Head of caudate nucleus (tissue), 42 donors: ENCODE measurements around the gene PTPN18.

Experiments
- DNase-seq, 42 donors: peaks; one replicate each; pipeline versions ENCODE4 v3.0.0 to v3.0.0-alpha.2; 2020 to 2021; ENCODE audit warnings: mixed read lengths in 7 of 42
- intact Hi-C: fragments of 100-400 bp; cut with DNase I; formaldehyde crosslinking; loops from one replicate; pipeline ENCODE4 v1.15.0; 2022

The PTPN18 gene

DNA sequence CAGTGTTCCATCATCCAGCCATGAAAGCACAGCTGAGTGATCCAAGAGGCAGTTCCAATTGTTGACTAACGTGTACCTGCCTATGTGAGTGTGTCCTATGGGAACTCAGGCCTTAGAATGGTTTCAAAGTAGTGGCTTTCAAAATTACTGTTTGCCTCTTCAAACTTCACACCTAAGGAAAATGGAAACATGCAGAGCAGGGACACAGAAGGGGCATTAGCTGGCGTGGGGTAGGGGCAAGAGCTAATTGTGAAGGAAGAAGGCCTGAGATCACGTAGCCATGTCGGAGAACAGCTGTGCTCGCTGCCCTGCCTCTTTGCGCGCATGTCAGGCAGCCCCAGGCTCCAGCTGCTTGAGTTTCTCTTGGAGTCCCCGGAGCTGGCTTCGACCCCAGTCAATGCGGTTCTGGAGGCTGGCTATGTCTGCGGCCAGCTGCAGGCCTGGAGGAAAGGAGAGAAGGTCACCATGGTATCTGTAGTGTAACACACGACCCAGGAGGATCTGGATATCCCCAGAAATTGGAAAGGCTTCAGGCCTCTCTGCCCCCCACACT lies 17.0 kb upstream of the PTPN18 start:
- DNase-seq: no peak
- intact Hi-C loops: loop anchor here (5.0 kb wide), 1 partner anchor 402 kb away; no protein-coding TSS in a partner anchor

DNA sequence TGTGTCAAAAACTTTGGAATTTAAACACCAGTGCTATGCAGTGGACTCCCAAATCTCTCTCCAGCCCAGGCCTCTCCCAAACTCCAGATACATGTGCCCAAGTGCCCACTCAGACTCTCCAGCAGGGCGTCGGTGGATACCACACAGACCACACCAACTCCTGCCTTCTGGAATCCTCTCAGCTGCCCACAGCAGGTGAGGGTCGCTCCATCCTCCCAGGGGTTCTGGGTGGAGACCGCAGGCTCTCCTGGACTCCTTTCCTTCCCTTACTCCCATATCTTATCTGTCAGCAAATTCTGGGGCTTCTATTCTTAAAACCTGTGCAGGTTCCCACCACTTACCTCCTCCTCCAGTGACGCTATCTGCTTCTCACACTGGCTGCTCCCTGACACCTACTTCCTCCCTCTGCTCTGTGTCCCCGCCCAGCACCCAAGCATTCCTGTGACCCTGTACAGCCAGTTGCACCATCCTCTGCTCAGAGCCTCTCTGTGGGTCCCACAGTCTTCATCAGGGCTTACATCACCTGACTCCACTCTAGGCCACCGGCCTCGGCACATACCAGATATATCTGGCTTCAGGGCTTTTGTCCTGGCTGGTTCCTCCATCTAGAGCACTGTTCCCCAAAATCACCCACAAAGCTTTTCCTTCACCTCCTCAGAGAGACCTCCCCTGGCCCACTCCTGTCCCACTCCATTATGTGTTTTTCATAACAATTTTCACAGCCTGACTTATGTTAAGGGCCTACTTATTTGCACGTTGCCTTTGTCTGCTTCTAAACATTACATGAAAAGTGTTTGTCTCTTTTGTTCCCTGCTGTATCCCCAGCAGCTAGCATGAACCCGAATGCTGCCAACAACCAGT lies 15.7 kb upstream of the PTPN18 start:
- no peak for DNase-seq
- intact Hi-C loops: loop anchor here (5.0 kb wide), 2 partner anchors 158 to 403 kb away; partner anchors contain the start of genes MZT2B and SMPD4

DNA sequence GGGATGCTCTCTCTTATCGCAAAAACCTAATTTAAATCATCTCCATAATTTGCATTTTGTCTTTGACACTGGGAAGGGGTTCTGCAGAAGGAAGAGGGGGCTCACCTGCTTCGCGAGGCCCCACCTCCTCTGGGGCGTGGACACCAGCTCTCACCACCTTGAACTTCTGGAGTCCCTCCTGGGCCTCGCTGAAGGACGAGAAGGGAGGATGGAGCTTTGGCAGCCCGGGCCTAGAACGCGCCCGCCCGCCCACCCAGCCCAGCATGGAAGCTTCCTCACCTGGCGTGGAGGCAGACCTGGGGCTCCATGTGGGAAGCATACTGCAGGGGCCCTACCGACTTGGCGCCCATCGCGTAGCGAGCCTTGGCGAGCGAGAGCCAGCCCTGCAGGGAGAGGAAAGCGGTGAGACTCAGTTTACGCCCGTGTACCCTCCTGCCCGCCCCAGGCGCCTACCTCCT lies 14.3 kb upstream of the PTPN18 start:
- intact Hi-C loops: loop anchor here (5.0 kb wide), 1 partner anchor 159 kb away; the partner anchor contains the start of genes MZT2B and SMPD4
- peak in 1 of 42 donors; percentile 31 for DNase-seq

DNA sequence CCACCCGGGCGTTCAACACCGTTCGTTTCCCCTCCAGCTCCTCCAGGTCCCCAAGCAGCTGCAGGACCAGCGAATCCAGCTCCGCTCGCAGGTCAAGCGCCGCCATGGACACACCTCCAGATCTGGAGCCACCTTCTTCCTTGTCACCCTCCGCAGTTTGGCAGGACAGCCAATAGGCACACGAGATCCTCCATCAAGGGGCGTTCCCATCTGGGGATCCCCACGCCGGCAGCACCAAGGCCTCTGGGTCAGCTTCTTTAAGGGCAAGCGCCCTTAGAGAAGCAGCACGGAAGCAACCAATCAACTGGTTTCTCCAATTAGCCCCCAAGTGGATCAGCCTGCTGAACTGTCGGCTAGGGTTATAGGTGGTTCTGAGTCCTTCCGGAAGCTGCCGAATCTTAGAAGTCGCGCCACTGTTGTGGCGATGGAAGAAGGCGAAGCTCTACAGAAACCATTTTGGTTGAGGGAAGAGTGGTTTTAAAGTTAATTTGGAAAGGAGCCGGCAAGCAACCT lies 13.8 kb upstream of the PTPN18 start:
- intact Hi-C loops: loop anchor here (5.0 kb wide), 1 partner anchor 160 kb away; the partner anchor contains the start of genes MZT2B and SMPD4

DNA sequence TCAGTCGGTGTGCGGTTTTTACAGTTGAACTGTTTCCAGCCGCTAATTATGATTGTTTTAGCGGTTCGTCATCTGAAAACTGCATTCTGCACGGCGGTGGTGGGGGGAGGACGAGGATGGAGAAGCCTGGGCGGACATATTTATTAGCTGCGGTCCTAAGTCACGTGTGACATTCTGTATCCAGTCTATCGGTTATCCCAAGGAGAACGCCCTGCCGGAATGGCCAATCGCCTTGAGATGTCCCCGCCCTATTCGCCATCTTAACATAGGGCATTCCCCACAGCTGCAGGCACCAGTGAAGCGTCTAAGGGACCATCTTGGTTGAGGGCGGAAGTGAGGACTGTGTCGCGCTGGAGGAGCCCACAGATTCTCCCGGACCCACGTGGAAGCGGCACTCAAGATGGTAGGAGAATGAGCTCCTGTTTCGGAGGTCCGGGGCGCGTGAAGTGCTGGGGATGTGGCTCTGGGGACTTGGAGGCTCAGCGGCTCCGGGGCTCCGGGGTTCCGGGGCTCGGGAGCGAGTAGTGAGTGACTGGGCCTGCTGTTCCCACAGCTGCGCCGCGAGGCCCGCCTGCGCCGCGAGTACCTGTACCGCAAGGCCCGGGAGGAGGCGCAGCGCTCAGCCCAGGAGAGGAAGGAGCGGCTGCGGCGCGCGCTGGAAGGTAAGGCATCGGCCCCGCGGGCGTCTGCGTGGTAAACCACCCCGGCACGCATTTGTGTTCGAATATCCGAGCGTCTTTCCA lies 13.2 kb upstream of the PTPN18 start, which contains the start of gene IMP4:
TSS of gene IMP4 (plus strand) at position 365 of the 743 bp plus-strand sequence. CDS start at position 401, 36 bp downstream.
- intact Hi-C loops: loop anchor here (5.0 kb wide), 1 partner anchor 160 kb away; the partner anchor contains the start of genes MZT2B and SMPD4
- DNase-seq: peak; percentile 93 to 100 (median 99)

More for the DNA sequence above, 13.8 kb upstream of the PTPN18 start:
- peak; percentile 76 to 96 (median 90) for DNase-seq

DNA sequence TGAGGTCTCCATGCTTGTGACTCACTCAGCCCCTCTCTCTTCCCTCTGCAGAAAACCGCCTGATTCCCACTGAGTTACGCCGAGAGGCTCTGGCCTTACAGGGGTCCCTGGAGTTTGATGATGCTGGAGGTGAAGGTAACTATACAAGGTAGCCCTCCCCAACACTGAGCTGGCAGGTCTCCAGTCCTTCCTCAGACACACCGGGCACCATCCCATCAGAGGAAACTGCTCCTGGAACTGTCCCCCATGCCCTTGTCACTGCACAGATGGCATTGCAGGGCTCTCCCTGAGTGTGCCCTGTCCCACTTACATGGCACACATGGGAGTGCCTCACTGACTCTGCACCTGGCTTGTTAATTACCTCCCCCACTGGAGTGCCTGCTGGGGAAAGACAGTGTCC lies 11.3 kb upstream of the PTPN18 start:
- no peak for DNase-seq
- intact Hi-C loops: loop anchor here (5.0 kb wide), 1 partner anchor 162 kb away; the partner anchor contains the start of genes MZT2B and SMPD4

DNA sequence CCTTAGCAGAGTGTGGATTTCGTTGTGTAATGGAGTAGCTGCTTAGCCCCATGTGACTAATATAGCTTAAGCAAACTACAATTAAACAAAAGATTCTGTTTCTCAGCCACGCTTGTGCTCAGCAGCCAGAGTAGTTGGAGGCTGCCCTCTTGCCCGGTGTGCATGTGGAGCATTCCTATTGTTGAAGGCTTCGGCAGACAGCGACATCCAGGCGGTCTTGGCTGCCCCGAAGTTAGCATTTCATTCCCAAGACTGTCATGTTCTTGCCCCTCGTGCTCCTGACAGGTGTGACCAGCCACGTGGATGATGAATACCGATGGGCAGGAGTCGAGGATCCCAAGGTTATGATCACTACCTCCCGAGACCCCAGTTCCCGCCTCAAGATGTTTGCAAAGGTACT lies 10.8 kb upstream of the PTPN18 start:
- intact Hi-C loops: no loop called here
- DNase-seq: no peak

DNA sequence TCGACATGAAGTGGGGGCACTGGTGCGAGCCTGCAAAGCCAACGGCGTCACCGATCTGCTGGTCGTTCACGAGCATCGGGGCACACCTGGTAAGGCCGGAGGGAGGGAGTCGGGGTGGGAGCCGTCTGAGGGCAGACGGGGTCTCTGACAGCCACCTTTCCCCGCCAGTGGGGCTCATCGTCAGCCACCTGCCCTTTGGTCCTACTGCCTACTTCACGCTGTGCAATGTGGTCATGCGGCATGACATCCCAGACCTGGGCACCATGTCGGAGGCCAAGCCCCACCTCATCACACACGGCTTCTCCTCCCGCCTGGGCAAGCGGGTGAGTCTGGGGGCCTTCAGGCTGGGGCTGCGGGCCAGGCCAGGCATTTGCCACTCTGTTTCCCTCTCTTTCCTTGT lies 10.2 kb upstream of the PTPN18 start:
- DNase-seq: no peak
- intact Hi-C loops: no loop called here

DNA sequence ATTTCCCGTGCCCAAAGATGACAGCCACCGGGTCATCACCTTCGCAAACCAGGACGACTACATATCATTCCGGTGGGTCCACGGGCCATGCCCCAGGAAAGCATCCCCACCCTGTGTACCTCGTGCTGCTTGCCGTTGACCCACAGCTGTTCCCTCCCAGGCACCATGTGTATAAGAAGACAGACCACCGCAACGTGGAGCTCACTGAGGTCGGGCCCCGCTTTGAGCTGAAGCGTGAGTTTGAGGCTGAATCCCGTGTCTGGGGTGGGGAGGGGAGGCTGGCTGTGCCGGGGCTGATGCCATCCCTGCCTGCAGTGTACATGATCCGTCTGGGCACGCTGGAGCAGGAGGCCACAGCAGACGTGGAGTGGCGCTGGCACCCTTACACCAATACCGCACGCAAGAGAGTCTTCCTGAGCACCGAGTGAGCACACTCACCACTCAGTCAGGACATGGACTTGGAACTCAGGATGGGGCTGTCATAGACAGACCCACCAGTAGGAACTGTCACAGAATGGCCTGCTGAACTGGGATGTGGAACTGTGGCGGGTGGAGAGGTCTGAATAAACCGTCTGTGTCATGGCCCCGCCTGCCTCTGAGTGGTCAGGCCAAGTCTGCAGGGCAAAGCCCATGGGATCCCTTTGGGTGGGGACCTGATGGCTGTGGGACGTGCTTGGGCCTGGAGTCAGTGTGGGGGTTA lies 9.7 kb upstream of the PTPN18 start:
- DNase-seq: no peak
- intact Hi-C loops: no loop called here

DNA sequence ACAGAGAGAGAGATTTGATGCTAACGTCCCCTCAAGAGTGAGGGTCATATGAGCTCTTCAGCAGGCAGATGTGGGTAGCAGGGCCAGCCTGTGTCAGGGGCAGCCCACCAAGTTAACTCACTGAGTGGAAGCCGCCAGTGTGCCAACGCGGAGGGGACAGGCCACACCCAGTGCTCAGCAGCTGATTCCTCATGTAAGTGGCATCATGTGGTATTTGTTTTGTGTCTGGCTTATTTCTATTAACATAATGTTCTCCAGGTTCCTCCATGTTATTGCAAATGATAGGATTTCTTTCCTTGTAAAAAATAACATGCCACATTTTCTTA lies 9.2 kb upstream of the PTPN18 start:
- intact Hi-C loops: no loop called here
- no peak for DNase-seq

DNA sequence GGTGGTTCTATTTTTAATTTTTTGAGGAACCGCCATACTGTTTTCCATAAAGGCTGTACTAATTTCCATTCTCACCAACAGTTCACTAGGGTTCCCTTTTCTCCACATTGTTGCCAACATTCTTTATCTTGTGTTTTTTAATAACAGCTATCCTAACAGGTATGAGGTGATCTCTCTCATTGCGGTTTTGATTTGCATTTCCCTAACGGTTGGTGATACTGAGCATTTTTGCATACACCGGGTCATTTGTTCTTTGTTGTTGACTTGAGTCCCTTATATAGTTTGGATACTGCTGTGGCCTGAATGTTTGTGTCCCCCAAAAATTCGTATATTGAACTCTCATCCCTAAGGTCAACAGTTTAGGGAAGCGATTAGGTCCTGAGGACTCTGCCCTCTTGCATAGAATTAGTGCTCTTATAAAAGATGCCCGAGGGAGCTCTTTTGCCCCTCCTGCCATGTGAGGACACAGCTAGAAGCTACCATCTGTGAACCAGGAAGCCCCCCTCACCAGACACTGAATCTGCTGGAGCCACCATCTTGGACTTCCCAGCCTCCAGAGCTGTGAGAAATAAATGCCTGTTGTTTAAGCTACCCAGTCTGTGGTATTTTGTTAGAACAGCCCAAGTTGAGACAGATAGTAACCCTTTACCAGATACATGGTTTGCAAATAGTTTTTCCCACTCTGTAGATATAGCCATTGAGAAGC lies 8.5 kb upstream of the PTPN18 start:
- intact Hi-C loops: no loop called here
- no peak for DNase-seq

DNA sequence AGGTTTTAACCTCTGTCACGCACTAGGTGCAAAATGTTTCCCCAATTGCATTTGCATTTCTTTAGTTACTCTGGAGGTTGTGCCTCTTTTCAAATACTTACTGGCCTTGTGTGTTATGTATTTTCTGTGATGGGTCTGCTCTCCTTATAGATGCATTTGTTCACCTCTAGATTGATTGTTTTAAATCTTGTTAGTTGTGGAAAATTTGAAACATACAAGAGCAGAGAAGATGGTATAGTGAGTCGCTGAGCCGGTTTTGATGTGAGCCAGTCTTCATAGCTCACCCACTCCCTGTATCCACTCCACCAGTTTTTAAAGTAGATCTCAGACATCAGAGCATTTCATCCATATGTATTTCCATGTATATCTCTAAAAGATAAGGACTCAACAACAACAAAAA lies 6.7 kb upstream of the PTPN18 start:
- no peak for DNase-seq
- intact Hi-C loops: no loop called here

DNA sequence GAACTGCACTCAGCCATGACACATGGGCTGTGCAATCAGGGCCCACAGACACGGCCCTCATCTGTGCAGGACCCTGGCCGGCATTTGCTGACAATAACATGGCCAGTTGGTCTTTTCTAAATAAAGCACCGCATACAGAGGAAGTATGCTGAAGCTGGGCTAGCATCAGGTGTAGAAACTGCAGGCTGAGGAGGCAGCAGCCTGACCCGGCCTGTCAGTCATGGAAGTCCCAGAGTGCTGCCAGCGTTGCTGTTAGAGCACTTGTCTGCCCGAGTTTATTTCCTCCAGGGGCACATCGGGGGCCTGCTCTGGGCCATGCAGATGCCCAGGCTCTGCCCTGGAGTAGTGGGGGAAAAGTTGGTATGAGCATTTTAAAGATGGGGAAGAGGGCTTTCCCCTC lies 4.1 kb upstream of the PTPN18 start:
- intact Hi-C loops: no loop called here
- no peak for DNase-seq

DNA sequence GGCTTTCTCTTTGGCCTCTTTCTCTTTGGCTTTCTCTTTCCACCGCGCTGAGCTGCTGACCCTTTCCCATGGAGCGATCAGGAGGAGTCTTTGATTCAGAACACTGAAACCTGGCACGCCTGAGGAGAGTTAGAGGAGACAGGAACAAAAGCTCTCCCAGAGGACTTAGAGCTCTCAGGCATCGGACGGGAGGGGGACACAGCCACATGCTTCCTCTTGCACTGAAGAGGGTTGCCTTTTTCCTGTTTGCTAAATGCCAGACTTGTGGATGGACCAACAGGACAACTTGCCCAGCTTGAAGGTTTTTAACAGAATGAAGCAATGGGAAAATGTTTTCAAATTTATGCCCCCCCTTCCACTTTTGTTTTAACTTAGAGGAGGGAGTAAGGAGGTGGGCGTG lies 3.6 kb upstream of the PTPN18 start:
- DNase-seq: peak in 2 of 42 donors; percentile 22 to 23
- intact Hi-C loops: no loop called here

DNA sequence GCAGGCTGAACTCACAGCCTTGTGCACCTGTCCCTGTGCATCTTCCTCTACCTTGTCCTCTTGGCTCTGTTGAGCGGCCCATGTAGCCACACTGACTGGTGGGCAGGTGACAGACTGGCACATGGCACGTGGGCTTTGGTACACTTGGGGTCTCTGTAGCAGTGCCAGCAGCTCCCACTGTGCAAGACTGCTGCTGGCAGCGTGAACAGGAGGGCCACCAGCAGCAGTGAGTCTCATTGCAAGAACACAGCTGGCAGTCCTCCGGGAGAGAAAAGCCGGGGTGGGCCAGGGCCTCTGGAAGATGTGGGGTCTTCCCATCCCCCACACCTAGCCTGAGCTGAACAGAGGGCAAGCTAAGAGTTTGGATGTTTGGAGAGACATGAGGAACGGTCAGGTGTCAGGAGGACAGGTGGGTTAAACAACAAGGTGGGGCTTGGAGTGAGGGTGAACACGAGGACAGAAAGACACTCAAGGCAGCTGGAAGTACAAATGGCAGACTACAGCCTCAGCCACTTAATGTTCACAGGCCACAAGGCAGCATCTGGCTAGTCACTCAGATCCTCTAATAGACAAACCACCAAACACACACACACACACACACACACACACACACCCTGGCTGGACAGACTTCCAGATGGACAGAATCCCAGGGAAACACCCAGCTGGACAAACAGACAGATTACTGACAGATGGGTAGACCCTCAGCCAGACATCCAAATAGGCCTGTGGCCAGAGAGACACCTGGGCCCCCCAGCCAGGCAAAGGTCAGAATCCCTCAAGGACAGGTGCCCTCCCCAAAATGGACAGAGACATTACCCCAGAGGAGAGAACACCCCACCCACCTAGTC lies 2.3 kb upstream of the PTPN18 start:
- intact Hi-C loops: no loop called here

DNA sequence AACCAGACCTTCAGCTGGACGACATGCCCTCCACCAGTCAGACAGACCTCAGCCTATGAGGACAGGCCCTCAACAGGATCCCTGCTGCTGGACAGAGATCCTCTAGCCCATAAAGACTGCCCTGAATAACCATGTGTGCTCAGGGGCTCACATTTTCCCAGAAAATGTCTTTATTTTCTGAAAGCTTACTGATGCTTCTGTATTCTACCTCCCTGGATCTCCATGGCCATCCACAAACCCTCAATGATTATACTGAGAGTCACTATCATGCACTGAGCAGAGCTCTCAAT lies 1.8 kb upstream of the PTPN18 start:
- no peak for DNase-seq
- intact Hi-C loops: no loop called here

More for the DNA sequence above, 2.3 kb upstream of the PTPN18 start:
- DNase-seq: no peak

DNA sequence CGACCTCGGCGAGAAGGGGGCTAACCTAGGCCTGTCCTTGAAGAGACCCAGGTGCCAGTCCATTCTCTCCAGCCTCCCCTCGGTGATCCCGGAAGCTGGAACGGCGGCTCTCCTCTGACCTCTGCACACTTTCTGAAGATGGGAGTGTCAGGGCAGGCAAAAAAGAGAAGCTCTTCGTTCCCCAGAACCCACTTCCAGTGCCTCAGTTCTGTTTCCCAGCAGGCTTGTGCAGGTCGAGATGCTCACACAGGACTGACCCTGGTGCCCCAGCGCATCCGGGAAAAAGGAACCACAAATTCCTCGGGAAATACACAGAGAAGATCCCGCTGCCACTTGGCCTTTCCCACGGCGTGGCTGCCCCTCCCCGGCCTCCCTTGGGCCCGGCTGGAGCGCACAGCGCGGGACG lies 681 bp upstream of the PTPN18 start:
- DNase-seq: peak in 1 of 42 donors; percentile 33
- intact Hi-C loops: no loop called here
